HG03045 (cell line): ENCODE measurements around the gene KATNAL2.

Source experiments
- ATAC-seq: cut with Tn5 transposase; IDR thresholded peaks from one replicate; pipeline ENCODE4 v1.9.1; 2021; ENCODE audit warnings: mild to moderate bottlenecking, moderate library complexity; ENCODE audit not compliant: unreplicated experiment

The KATNAL2 gene

DNA sequence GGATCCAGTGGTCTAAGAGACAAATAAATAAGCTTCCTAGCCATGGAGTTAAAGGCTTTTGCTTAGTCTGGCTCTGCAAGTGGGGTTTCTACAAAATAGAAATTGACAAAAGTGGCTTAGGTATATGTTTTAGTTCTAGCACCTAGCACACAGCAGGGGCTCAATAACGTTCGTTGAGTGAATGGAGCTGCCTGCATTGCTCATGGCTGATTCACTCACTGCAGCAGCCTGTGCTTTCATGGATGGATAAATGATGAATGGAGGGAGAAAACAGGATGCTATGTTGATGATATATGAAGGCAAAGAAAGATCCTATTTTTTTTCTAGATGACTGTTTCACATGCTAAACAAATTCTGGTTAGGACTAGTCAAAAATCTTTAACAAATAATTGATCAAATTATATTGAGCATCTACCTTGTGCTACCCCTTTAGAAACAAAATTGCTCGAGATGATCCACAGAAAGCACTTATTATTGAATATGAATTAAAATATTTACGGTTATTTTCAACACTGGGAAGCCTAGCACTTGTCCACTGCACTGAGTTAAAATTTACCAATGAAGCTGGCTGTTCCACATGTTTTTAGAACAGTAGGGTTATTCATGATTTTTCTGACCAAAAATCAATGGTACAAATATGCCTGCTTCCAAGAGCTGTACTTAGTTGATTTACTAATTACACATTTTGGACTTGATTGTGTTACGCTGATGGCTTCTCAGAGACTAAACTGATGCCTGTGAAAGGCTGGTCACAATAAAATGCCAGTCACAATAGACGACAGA, 193.3 kb downstream of the KATNAL2 start:
- no peak for ATAC-seq

GRCh38 chr18:47113796-47114540, 196.6 kb downstream of the KATNAL2 start:
- ATAC-seq, result no peak

GRCh38 chr18:47115205-47115604, 197.8 kb downstream of the KATNAL2 start:
- ATAC-seq, result no peak

DNA sequence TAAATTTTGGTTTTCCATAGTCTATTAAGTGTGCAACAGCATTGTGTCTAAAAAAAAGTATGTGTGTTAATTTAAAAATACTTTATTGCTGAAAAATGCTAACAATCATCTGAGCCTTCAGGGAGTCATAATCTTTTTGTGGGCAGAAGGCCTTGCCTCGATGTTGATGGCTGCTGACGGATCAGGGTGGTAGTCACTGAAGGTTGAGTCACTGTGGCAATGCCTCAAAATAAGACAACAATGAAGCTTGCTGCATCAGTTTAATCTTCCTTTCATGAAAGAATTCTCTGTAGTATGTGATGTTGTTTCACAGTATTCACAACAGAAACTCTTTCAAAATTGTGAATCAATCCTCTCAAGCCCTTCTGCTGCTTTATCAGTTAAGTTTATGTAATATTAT, 201.6 kb downstream of the KATNAL2 start:
- no peak for ATAC-seq

DNA sequence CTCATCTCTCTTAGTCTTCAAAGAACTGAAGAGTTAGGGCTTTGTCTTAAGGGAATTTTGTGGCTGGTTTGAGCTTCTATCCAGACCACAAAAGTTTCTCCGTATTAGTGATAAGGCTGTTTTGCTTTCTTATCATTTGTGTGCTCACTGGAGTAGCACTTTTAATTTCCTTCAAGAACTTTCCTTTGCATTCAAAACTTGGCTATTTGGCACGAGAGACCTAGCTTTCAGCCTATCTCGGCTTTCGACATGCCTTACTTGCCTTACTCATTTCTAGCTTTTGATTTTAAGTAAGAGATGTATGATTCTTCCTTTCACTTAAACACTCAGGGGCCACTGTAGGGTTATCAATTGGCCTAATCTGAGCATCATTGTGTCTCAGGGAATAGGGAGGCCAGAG, 203.0 kb downstream of the KATNAL2 start:
- peak; percentile 78 for ATAC-seq

DNA sequence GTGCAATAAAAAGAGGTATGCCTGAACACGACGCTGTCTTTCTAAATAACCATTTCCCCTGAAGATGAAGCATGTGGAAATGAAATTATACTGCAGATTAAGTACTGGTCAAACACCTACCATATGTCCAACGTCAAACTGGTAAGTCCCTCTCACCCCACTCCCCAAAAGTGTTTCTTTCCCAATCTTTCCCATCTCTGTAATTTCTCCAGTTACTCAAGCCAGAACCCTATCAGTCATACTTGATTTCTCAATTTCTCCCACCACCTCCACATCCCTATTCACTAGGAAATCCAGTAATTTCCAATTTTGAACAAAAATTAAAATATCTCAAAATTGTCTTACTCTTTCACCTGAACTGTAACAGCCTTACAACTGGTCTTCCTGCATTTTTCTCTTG, 203.7 kb downstream of the KATNAL2 start:
- no peak for ATAC-seq

GRCh38 chr18:47141289-47141688, 223.9 kb downstream of the KATNAL2 start:
- ATAC-seq, result no peak

DNA sequence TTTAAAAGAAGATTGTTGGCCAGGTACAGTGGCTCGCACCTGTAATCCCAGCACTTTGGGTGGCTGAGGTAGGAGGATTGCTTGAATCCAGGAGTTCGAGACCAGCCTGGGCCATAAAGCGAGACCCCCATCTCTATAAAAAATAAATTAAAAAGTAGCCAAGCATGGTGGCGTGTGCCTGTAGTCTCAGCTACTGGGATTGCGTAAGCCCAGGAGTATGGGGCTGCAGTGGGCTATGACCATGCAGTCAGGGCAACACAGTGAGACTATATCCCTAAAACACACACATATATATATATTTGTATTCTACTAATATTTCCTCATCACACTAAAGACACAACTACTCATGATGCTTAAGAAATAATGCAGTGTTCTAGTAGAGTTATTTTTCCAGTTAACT, 225.8 kb downstream of the KATNAL2 start:
- ATAC-seq, result no peak

GRCh38 chr18:47143899-47144485, 226.6 kb downstream of the KATNAL2 start:
- no peak for ATAC-seq

DNA sequence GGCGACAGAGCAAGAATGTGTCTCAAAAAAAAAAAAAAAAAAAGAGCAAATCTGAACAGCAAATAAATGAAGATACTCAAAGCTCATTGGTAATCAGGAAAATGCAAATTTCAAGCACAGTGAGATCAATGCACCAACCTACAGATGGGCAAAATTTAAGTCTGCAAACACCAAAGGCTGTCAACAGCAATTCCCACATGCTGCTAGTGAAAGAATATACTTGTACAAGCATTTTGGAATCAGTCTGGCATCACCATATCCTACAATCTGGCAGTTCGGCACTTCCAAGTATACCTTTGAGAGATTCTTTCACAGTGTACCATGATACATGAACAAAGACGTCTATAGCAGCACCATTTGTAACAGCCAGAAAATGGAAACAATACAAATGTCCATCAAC, 228.8 kb downstream of the KATNAL2 start:
- no peak for ATAC-seq

DNA sequence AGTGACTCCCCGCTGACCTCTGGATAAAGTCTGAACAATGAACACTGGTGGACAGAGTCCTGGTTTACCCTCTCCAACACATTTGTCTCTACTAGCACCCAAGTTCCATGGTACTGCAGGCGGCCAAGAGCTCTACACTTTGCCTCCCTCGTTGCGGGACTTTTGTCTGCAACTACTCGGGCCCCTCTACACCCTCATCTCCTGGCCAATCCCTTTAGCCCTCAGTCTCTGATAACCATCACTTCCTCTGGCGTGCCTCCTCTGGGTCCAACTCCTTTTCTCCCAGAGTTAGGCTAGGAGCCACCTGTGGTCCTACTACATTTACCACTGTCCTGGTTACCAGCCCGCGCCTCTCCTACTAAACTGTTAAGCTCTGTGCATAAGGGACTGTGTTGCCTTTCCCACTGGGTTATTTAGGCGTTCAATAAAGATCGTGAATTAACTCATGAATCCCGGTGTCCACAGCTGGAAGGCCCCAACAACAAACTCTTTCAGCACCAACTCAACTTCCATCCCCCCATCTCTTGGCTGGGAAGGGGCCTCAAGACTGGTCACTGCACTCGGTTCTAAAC, 232.1 kb downstream of the KATNAL2 start:
- no peak for ATAC-seq

GRCh38 chr18:47150029-47150823, 232.8 kb downstream of the KATNAL2 start, which contains the start of gene HDHD2:
HDHD2 (minus strand) TSS chr18:47150500; CDS start chr18:47136439, 14,061 bp downstream.
- peak; percentile 93 for ATAC-seq

DNA sequence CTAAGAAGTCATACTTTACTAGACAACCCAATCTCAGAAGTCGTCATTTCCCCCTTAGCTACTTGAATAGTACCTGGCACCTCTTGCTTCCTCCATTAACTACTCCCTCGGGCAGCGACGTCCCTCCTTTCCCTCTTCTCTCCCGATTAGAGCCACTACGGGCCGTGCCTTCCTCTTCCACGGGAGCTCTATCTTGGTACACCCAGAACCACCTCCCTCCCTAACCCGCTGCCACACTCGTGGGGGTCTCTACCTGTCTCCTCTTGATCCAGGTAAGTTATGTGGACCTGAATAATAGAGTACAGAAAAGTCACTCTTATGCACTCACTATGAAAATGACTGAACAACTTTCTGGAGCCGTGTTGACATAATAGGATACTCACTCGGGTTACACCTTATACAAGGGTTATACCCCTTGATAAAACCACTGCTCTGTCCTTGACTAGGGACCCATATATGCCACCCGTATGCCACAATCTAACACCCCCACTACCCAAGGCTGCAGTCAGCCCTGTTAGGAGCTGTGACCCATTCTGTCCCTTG, 233.5 kb downstream of the KATNAL2 start:
- peak; percentile 32 for ATAC-seq

- ATAC-seq, result no peak
These were observed 234.0 kb downstream of the KATNAL2 start for GRCh38 chr18:47151439-47151838.
